Caco-2 (cell line): ENCODE results near the gene P2RY6. TPM values are rescaled to one million over a fixed set of nuclear protein-coding genes. Genes with fewer than 3 reads are reported as not detected.

ENCODE experiments used
- BruUV-seq: library from RNA; stranded (reverse); fragments of 400-500 nt; replicated peaks from 2 replicates; lab custom pipeline; 2021; lab: Mats Ljungman, UMichigan
- CTCF ChIA-PET: fragments of 300-600 bp; sonication (Branson Sonifier 250); formaldehyde crosslinking; loops from one replicate; lab custom pipeline; 2022; ENCODE audit warnings: antibody characterized with exemption; lab: Charles Lee
- POLR2A ChIA-PET: fragments of 300-600 bp; sonication (Branson Sonifier 250); formaldehyde crosslinking; loops from one replicate; lab custom pipeline; 2022; ENCODE audit warnings: antibody characterized with exemption; lab: Charles Lee
- DNase-seq, 2 experiments: peaks; one replicate each; pipeline versions ENCODE4 v3.0.0 to v3.0.0-alpha.2; 2020 to 2022
- H3K27me3 ChIP-seq: replicated peaks from 2 replicates; pipeline ENCODE4 v1.6.0; 2011; ENCODE audit warnings: low read length; ENCODE audit not compliant: control insufficient read depth, insufficient read depth
- H3K36me3 ChIP-seq: 2 replicates; pipeline ENCODE4 v1.5.1; 2011; ENCODE audit warnings: low read length; ENCODE audit not compliant: control insufficient read depth, insufficient read depth
- H3K4me1 ChIP-seq: fragments of 250-450 bp; sonication (Bioruptor Pico); 2 replicates; pipeline ENCODE4 v1.5.1; 2020; ENCODE audit warnings: mild to moderate bottlenecking
- H3K4me3 ChIP-seq: 2 replicates; pipeline ENCODE4 v1.5.1; 2011; ENCODE audit warnings: low read depth, mild to moderate bottlenecking, control low read depth, low read length
- H3K9me3 ChIP-seq: fragments of 250-450 bp; sonication (Bioruptor Pico); 2 replicates; pipeline ENCODE4 v1.5.1; 2020; ENCODE audit warnings: mild to moderate bottlenecking, moderate library complexity
- H3K27ac Mint-ChIP-seq: one replicate; pipeline ENCODE4 v1.8.0; 2022; ENCODE audit warnings: mixed read lengths; ENCODE audit not compliant: unreplicated experiment
- H3K27me3 Mint-ChIP-seq: one replicate; pipeline ENCODE4 v1.8.0; 2022; ENCODE audit warnings: mixed read lengths; ENCODE audit not compliant: insufficient read depth, unreplicated experiment
- H3K36me3 Mint-ChIP-seq: one replicate; pipeline ENCODE4 v1.8.0; 2022; ENCODE audit warnings: mild to moderate bottlenecking, mixed read lengths; ENCODE audit not compliant: insufficient read depth, unreplicated experiment
- H3K4me1 Mint-ChIP-seq: one replicate; pipeline ENCODE4 v1.8.0; 2022; ENCODE audit warnings: low read depth, mixed read lengths; ENCODE audit not compliant: unreplicated experiment
- H3K4me3 Mint-ChIP-seq: one replicate; pipeline ENCODE4 v1.8.0; 2022; ENCODE audit warnings: mild to moderate bottlenecking, moderate library complexity, mixed read lengths; ENCODE audit not compliant: unreplicated experiment
- H3K9me3 Mint-ChIP-seq: one replicate; pipeline ENCODE4 v1.8.0; 2022; ENCODE audit warnings: mixed read lengths; ENCODE audit not compliant: unreplicated experiment
- CTCF ChIP-seq, 2 experiments: fragments of 200-600 bp in 1 of 2; IDR thresholded peaks; 1 replicate in 1 of 2; 2 replicates in 1 of 2; pipeline versions ENCODE4 v1.5.1 to v1.8.0; 2011 to 2022; ENCODE audit warnings: antibody characterized with exemption in 1 of 2, control low read depth in 1 of 2, inconsistent platforms in 1 of 2, low read depth in 1 of 2, low read length in 1 of 2, mild to moderate bottlenecking in 1 of 2, moderate library complexity in 1 of 2; ENCODE audit not compliant: insufficient read depth in 1 of 2, severe bottlenecking in 1 of 2, unreplicated experiment in 1 of 2
- intact Hi-C: fragments of 100-400 bp; cut with micrococcal nuclease; formaldehyde crosslinking; loops from one replicate; pipeline ENCODE4 v1.10.0; 2022; ENCODE audit not compliant: unreplicated experiment
- total RNA-seq: library from RNA; stranded (reverse); gene quantifications from 2 replicates; pipeline ENCODE4 v1.2.3, GENCODE V29; 2022

The P2RY6 gene
- total RNA-seq, 1 experiment from 2014 or later = 55.7 TPM

- Histone ChIP-seq H3K4me3 (no peak overlapping the region), H3K27me3 (no peaks in the 10 kb centered on the region), H3K36me3 (no peaks in the 10 kb centered on the region), H3K4me1 (0 out of 2 replicates have a peak, but pooled peaks cover 12% of the 10 kb centered on the region), H3K9me3 (no peaks in the 10 kb centered on the region)
- Mint-ChIP-seq H3K9me3 (no peaks in the 10 kb centered on the region), H3K27ac (peak overlapping the region; percentile 1), H3K36me3 (no peaks in the 10 kb centered on the region), H3K4me1 (peaks cover 27% of the 10 kb centered on the region), H3K27me3 (no peaks in the 10 kb centered on the region), H3K4me3 (no peak overlapping the region)
- TF ChIP-seq CTCF (IDR thresholded peaks at IDR 0.05; ENCODE audit: insufficient read depth in 1 of 2, low read depth in 1 of 2, low read length in 1 of 2, severe bottlenecking in 1 of 2, unreplicated experiment in 1 of 2) = no peak
- intact Hi-C loops = no loop called here
- POLR2A ChIA-PET = interaction anchor here (0.7 to 1.1 kb wide), 2 partner anchors 40 to 67 kb away, joined by 3 to 5 read pairs; no protein-coding TSS in a partner anchor
- no TSS peak for BruUV-seq
- DNase-seq = peak in 1 of 2 experiments; percentile 35
- CTCF ChIA-PET = interaction anchor here (1.0 to 1.9 kb wide), 3 partner anchors 8 to 58 kb away, joined by 3 to 7 read pairs (median 4); no protein-coding TSS in a partner anchor
Measured at GRCh38 chr11:73245461-73245860, 26.7 kb upstream of the P2RY6 start.

DNA sequence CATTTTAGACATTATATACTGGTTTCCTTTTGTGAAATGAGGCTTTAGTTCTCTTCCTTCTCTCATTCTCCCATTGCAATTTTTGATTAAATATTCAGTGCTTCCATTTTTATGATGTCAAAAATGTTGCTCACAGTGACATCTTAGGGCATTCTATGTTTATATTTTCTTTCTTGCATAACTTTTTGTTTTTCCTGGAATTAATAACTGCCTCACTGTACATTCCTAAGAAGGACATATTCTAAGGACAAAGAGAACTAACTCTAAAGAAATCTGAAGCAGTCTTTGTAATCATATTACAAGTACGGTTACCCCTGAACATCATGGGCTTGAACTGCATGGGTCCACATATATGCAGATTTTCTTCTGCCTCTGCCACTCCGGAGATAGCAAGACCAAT lies 25.8 kb upstream of the P2RY6 start:
- DNase-seq = no peak
- no peak for TF ChIP-seq CTCF (IDR thresholded peaks at IDR 0.05; ENCODE audit: insufficient read depth in 1 of 2, low read depth in 1 of 2, low read length in 1 of 2, severe bottlenecking in 1 of 2, unreplicated experiment in 1 of 2)
- no peaks in the 10 kb centered on the region for H3K36me3 ChIP-seq
- H3K9me3 ChIP-seq = no peaks in the 10 kb centered on the region
- no peaks in the 10 kb centered on the region for H3K27me3 Mint-ChIP-seq
- ChIA-PET POLR2A (no interaction called here), CTCF (interaction anchor here (0.6 to 1.9 kb wide), 2 partner anchors 9 to 59 kb away, joined by 5 to 7 read pairs; no protein-coding TSS in a partner anchor)
- H3K4me1 Mint-ChIP-seq = peaks cover 27% of the 10 kb centered on the region
- no TSS peak for BruUV-seq
- no peaks in the 10 kb centered on the region for H3K36me3 Mint-ChIP-seq
- intact Hi-C loops = no loop called here
- H3K9me3 Mint-ChIP-seq = no peaks in the 10 kb centered on the region
- H3K27me3 ChIP-seq = no peaks in the 10 kb centered on the region
- H3K4me3 ChIP-seq = no peak overlapping the region
- no peak overlapping the region for H3K27ac Mint-ChIP-seq
- H3K4me1 ChIP-seq = 0 out of 2 replicates have a peak, but pooled peaks cover 12% of the 10 kb centered on the region
- H3K4me3 Mint-ChIP-seq = no peak overlapping the region

DNA sequence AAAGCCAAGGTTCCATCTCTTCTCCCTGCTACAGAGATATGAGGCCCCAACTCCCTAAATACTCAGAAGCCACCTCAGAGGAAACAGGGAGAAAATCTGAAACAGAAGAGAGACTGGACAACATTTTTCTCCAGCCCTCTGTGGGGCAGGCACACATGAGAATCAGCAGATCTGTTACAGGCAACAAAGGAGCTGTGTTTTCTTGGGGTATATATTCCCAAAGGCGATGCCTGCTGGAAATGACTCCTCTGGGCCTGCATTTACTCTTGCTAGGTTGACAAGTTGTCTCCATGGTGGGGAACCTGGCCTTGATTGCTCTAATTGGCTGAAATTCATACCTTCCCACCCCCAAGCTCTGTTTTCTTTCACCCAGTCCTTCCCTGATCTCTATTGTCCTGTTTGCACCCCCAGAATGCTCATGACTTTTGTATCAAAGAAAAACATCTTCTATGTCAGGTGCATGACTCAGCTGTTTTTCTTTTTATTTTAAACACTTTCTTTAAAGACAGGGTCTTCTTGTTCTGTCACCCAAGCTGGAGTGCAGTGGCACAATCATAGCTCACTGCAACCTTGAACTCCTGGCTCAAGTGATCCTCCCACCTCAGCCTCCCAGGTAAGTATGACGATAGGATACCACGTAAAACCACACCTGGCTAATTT lies 23.5 kb upstream of the P2RY6 start:
- CTCF ChIA-PET = interaction anchor here (0.6 to 1.0 kb wide), 2 partner anchors 55 to 86 kb away, joined by 3 read pairs; no protein-coding TSS in a partner anchor
- peak overlapping the region; percentile 5 for H3K27ac Mint-ChIP-seq

More for the DNA sequence above, 23.5 kb upstream of the P2RY6 start:
- no peak for DNase-seq
- no peaks in the 10 kb centered on the region for H3K9me3 Mint-ChIP-seq
- H3K4me3 Mint-ChIP-seq = no peak overlapping the region
- TF ChIP-seq CTCF (IDR thresholded peaks at IDR 0.05; ENCODE audit: insufficient read depth in 1 of 2, low read depth in 1 of 2, low read length in 1 of 2, severe bottlenecking in 1 of 2, unreplicated experiment in 1 of 2) = no peak
- Histone ChIP-seq H3K4me1 (0 out of 2 replicates have a peak, but pooled peaks cover 4% of the 10 kb centered on the region), H3K4me3 (no peak overlapping the region), H3K27me3 (no peaks in the 10 kb centered on the region), H3K9me3 (no peaks in the 10 kb centered on the region), H3K36me3 (no peaks in the 10 kb centered on the region)
- no peaks in the 10 kb centered on the region for H3K27me3 Mint-ChIP-seq
- H3K4me1 Mint-ChIP-seq = peaks cover 20% of the 10 kb centered on the region
- no TSS peak for BruUV-seq
- intact Hi-C loops = no loop called here
- POLR2A ChIA-PET = no interaction called here
- no peaks in the 10 kb centered on the region for H3K36me3 Mint-ChIP-seq
